SU-DHL-6 (cell line): Measurements from ENCODE around the gene FOXI2.

Source experiments
- H2AFZ ChIP-seq: fragments of 200-600 bp; sonication (generic); 2 replicates; pipeline ENCODE4 v1.6.1; 2014; ENCODE audit warnings: low read depth, mild to moderate bottlenecking, moderate library complexity, mixed read lengths, antibody characterized with exemption, low read length; ENCODE audit not compliant: severe bottlenecking
- H3F3A ChIP-seq: fragments of 200-600 bp; shearing (Covaris generic); 2 replicates; pipeline ENCODE4 v1.6.0; 2016; ENCODE audit warnings: antibody characterized with exemption, mild to moderate bottlenecking; ENCODE audit not compliant: insufficient read depth
- H3K27ac ChIP-seq: fragments of 200-600 bp; sonication (generic); 2 replicates; pipeline ENCODE4 v1.5.1; 2016; ENCODE audit warnings: low read depth, mild to moderate bottlenecking, low read length, moderate library complexity, mixed read lengths
- H3K27me3 ChIP-seq: fragments of 200-600 bp; sonication (generic), shearing (Covaris generic); 2 replicates; pipeline ENCODE4 v1.6.0; 2014; ENCODE audit warnings: mild to moderate bottlenecking, low read length
- H3K36me3 ChIP-seq: fragments of 200-600 bp; sonication (generic); 2 replicates; pipeline ENCODE4 v1.6.1; 2014; ENCODE audit warnings: mild to moderate bottlenecking, low read length, mixed read lengths
- H3K4me2 ChIP-seq: fragments of 300-600, 200-600 bp; shearing (Covaris generic), sonication (generic); 2 replicates; pipeline ENCODE4 v1.6.0; 2014; ENCODE audit warnings: low read length, low read depth, mild to moderate bottlenecking; ENCODE audit not compliant: poor library complexity, severe bottlenecking
- H3K4me3 ChIP-seq: fragments of 200-600 bp; sonication (generic); 2 replicates; pipeline ENCODE4 v1.5.1; 2014; ENCODE audit warnings: antibody characterized with exemption, low read length, mild to moderate bottlenecking, mixed read lengths; ENCODE audit not compliant: insufficient read depth, poor library complexity, severe bottlenecking
- H3K79me2 ChIP-seq: fragments of 200-600 bp; sonication (generic); 2 replicates; pipeline ENCODE4 v1.6.1; 2014; ENCODE audit warnings: mild to moderate bottlenecking, low read length, moderate library complexity; ENCODE audit not compliant: insufficient read depth
- H3K9ac ChIP-seq: fragments of 200-600 bp; sonication (generic); 2 replicates; pipeline ENCODE4 v1.7.0; 2014; ENCODE audit warnings: mild to moderate bottlenecking, low read length
- H3K9me2 ChIP-seq: fragments of 200-600 bp; sonication (generic); replicated peaks from 2 replicates; pipeline ENCODE4 v1.6.1; 2014; ENCODE audit warnings: low read length; ENCODE audit not compliant: insufficient read depth
- H3K9me3 ChIP-seq: fragments of 200-600 bp; sonication (generic); 2 replicates; pipeline ENCODE4 v1.6.1; 2014; ENCODE audit warnings: low read length, mixed read lengths; ENCODE audit not compliant: insufficient read depth
- H4K20me1 ChIP-seq: fragments of 200-600 bp; sonication (generic); 2 replicates; pipeline ENCODE4 v1.6.1; 2014; ENCODE audit warnings: low read depth, mild to moderate bottlenecking, antibody characterized with exemption, low read length, moderate library complexity, mixed read lengths
- EZH2phosphoT487 ChIP-seq: fragments of 200-600 bp; sonication (generic), shearing (Covaris generic); conservative IDR thresholded peaks from 2 replicates; pipeline ENCODE4 v1.6.1; 2018; ENCODE audit warnings: mild to moderate bottlenecking, antibody characterized with exemption, low read length, moderate library complexity, mixed read lengths
- TF ChIP-seq, protein P1 (sequence below): fragments of 200-600 bp; sonication (generic); IDR thresholded peaks from one replicate; pipeline ENCODE4 v1.5.1; 2017; ENCODE audit warnings: antibody characterized with exemption, mild to moderate bottlenecking, low read length, moderate library complexity; ENCODE audit not compliant: insufficient read depth, poor library complexity, severe bottlenecking

The FOXI2 gene

DNA sequence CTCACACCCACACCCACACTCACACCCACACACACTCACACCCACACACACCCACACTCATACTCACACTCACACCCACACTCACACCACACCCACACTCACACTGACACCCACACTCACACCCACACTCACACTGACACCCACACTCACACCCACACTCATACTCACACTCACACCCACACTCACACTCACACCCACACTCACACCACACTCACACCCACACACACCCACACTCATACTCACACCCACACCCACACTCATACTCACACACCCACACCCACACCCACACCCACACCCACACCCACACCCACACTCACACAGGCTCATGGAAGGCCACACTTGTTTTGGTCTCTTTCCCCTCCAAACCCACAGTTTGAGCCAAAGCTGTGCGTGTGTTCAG lies 2.9 kb downstream of the FOXI2 start:
- Histone ChIP-seq H3K27ac (no peak overlapping the region), H3K27me3 (no peaks in the 10 kb centered on the region), H3K9me3 (no peaks in the 10 kb centered on the region), H3K9me2 (no peaks in the 10 kb centered on the region), H3K4me2 (no peak overlapping the region), H3K4me3 (no peak overlapping the region), H2AFZ (no peak overlapping the region), H4K20me1 (no peaks in the 10 kb centered on the region), H3K36me3 (no peaks in the 10 kb centered on the region), H3K9ac (no peak overlapping the region), H3K79me2 (no peaks in the 10 kb centered on the region), H3F3A (no peaks in the 10 kb centered on the region)
- no peak for TF ChIP-seq EZH2phosphoT487
- TF ChIP-seq, protein P1, sequence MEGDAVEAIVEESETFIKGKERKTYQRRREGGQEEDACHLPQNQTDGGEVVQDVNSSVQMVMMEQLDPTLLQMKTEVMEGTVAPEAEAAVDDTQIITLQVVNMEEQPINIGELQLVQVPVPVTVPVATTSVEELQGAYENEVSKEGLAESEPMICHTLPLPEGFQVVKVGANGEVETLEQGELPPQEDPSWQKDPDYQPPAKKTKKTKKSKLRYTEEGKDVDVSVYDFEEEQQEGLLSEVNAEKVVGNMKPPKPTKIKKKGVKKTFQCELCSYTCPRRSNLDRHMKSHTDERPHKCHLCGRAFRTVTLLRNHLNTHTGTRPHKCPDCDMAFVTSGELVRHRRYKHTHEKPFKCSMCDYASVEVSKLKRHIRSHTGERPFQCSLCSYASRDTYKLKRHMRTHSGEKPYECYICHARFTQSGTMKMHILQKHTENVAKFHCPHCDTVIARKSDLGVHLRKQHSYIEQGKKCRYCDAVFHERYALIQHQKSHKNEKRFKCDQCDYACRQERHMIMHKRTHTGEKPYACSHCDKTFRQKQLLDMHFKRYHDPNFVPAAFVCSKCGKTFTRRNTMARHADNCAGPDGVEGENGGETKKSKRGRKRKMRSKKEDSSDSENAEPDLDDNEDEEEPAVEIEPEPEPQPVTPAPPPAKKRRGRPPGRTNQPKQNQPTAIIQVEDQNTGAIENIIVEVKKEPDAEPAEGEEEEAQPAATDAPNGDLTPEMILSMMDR, result no peak

DNA sequence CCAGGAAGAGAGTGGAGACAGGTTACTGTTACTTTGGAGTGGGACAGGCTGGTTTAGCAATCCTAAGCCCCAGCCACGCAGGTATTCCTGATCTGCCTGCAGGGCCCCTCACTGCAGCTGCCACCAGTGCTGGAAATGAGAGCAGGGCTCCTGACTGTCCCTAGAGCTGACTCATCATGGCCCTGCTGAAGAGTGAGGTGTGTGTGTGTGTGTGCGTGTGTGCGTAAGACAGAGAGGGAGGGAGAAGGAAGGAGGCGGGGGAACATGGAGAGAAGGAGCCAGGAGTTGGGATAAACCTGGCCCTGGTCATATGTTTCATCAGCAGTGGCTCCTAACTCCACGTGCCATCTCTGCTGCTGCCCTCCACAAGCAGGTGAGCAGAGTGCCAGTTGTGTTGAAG lies 3.6 kb downstream of the FOXI2 start:
- Histone ChIP-seq H3K9me3 (no peaks in the 10 kb centered on the region), H3K79me2 (no peaks in the 10 kb centered on the region), H3K27me3 (no peaks in the 10 kb centered on the region), H4K20me1 (no peaks in the 10 kb centered on the region), H3K9ac (no peak overlapping the region), H3K9me2 (no peaks in the 10 kb centered on the region), H3K36me3 (no peaks in the 10 kb centered on the region), H3K27ac (no peak overlapping the region), H2AFZ (no peak overlapping the region), H3K4me3 (no peak overlapping the region), H3F3A (no peaks in the 10 kb centered on the region), H3K4me2 (no peak overlapping the region)
- TF ChIP-seq, protein P1, result no peak
- TF ChIP-seq EZH2phosphoT487, result no peak

DNA sequence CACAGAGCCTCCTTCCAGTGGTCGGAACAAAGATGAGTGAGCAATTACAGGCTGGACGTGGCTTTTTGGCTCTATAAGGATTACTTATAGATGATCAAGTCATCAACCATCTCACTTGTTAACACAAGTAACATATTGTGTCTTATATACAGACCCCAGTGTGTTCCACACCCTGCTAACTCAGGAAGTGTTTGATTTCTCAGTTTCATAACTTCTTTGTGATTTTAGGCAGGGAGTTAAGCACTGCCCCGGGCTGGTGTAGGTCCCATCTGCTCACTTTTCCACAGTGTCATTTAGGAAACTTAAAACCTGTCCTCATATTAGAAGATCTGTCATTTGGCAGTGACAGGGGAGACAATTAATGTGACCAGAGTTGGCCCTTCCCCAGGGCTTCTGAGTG lies 6.2 kb downstream of the FOXI2 start:
- H4K20me1 ChIP-seq, result no peaks in the 10 kb centered on the region
- H3K9me2 ChIP-seq, result no peaks in the 10 kb centered on the region
- no peaks in the 10 kb centered on the region for H3K36me3 ChIP-seq
- no peak overlapping the region for H2AFZ ChIP-seq
- H3K79me2 ChIP-seq, result no peaks in the 10 kb centered on the region
- no peak overlapping the region for H3K4me3 ChIP-seq
- H3K4me2 ChIP-seq, result no peak overlapping the region
- H3F3A ChIP-seq, result no peaks in the 10 kb centered on the region
- TF ChIP-seq EZH2phosphoT487, result no peak
- TF ChIP-seq, protein P1, result no peak
- H3K27me3 ChIP-seq, result no peaks in the 10 kb centered on the region
- H3K9me3 ChIP-seq, result no peaks in the 10 kb centered on the region
- H3K9ac ChIP-seq, result no peak overlapping the region
- no peak overlapping the region for H3K27ac ChIP-seq
